ENCODE measurements around the gene TMEM135. TPM values are rescaled to one million over a fixed set of nuclear protein-coding genes. Genes with fewer than 3 reads are reported as not detected.
"Not testable (repeated sequence)": the region's sequence is repeated elsewhere in the genome, so short reads cannot be mapped to it uniquely, and the experiment has no call there.

The TMEM135 gene
- 10 to 100 TPM; 21.6 to 22.8 TPM for total RNA-seq

DNA sequence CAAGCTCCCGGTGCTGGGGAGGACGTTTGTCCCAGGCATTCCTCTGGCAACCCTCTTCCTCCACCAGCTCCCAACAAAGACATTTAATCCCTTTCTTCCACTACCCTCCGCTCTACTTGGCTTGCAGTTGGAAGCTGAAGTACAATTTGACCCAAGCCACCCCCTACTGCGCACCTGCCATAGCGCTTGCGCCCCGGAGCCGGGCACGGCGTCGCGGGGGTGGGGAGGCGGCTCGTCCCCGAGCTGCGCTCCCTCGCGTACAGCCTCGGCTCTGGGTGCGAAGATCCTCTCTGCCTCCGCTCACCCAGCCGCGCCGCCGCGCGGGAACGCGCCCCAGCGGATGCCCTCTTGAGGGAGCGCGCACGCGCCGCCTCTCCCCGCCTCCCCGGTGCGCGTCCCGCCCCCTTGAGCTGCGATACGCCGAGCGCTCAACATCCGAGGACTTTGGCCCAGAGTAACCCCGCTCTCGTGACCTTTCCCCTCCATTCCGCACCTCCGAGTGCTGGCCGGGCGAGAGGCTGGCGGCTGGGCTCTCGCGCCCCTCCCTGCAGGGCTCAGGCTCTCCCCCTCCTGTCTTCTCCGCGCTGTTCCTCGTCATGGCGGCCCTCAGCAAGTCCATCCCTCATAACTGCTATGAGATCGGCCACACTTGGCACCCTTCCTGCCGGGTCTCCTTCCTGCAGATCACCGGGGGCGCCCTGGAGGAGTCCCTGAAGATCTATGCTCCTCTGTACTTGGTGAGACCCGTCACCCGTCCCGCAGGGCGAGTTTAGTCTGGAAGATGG is at the start of gene TMEM135:
Gene TMEM135, plus strand, starts transcription at position 485 of the 785 bp plus-strand sequence. Its CDS starts 112 bp downstream, at position 597.
- POLR2A ChIA-PET = interaction anchor here (0.6 to 0.8 kb wide), 3 partner anchors 27 to 58 kb away, joined by 3 to 10 read pairs (median 7); no protein-coding TSS in a partner anchor
- CTCF ChIA-PET = no interaction called here

DNA sequence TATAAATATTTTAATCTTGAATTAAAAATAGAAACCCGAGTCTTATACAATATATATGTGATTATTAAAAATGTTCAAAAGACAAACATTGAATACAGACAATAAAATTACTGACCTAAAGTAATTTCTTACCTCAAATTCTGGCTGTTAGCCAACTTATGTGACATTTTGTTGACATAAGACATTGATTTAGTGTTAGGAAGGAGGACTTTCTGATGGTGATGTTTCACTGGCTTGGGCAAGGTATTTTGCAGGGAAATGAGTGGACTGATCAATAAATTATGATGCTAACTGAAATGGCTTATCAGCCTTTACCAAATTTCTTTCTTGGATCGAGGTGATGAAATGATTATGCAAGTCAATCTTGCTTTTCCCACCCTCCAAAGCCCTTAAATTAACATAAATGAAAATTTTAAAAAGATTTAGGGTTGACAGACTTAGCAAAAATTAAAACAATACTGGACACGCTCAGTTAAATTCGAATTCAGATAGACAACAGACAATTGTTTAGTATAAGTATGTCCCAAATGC is 49.3 kb upstream of the TMEM135 start:
- POLR2A ChIA-PET = no interaction called here
- CTCF ChIA-PET = no interaction called here

DNA sequence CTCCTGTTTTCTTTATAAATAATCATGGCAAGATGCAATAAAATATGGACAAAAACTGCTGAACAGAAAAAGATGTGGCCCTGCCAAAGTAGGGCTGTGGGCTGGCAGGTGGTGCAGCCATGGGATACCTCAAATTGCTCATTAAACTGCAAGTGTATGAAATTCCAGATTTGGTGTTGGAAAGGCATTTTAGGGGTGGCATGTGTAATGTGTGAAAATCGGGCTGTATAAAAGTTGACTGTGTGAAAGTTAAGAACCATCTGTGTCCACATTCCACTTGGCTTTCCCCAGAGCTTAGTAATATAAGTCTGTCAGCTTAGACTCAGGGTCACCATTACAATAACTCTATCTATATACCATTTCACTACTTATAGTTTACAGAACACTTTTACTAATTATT is 47.7 kb upstream of the TMEM135 start:
- ChIA-PET POLR2A (no interaction called here), CTCF (no interaction called here)

DNA sequence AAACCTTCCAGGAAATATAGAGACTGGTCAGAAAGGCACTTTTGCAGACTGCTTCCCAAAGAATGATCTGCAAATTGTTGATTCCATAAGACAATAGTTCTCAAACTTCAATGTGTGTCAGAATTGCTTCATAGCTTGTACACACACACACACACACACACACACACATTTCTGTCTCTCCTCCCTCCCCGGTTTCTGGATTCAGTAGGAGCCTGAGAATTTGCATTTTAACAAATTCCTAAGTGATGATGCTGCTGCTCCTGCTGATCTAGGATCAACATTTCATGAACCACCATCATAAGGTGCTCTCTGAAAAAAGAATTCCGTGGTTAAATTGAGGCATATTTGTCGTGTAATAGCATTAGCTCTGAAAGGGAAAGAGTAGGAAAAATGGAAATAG is 47.2 kb upstream of the TMEM135 start:
- POLR2A ChIA-PET = no interaction called here
- CTCF ChIA-PET = no interaction called here

DNA sequence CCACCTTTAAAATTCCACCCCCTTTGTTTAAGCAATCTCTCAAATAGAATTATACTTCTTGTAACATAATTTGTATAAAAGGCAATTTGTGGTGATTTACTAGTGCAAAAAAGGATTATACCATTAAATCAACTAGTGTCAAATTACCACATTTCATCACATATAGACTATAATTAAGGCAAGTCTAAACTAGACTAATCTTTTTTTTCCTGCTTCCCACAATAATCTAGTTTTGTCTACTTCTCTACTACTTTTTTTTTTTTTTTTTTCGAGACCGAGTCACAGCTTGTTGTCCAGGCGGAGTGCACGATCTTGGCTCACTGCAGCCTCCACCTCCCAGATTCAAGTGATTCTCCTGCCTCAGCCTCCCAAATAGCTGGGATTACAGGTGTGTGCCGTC is 46.4 kb upstream of the TMEM135 start:
- CTCF ChIA-PET = no interaction called here

DNA sequence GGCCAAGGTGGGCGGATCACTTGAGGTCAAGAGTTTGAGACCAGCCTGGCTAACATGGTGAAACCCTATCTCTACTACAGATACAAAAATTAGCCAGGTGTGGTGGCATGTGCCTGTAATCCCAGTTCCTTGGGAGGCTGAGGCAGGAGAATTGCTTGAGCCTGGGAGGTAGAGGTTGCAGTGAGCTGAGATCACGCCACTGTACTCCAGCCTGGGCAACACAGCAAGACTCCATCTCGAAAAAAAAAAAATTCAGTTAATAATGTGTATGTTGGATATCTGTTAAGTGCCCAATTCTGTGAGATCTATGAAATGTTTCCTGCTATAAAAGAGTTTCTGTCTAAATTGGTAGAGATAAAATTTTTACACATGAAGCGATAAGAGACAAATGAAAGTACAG is 45.4 kb upstream of the TMEM135 start:
- POLR2A ChIA-PET = not testable (repeated sequence)
- CTCF ChIA-PET = interaction anchor here (1.5 kb wide), 1 partner anchor 53 kb away, joined by 5 read pairs; no protein-coding TSS in a partner anchor

More for the DNA sequence above, 46.4 kb upstream of the TMEM135 start:
- POLR2A ChIA-PET = no interaction called here

DNA sequence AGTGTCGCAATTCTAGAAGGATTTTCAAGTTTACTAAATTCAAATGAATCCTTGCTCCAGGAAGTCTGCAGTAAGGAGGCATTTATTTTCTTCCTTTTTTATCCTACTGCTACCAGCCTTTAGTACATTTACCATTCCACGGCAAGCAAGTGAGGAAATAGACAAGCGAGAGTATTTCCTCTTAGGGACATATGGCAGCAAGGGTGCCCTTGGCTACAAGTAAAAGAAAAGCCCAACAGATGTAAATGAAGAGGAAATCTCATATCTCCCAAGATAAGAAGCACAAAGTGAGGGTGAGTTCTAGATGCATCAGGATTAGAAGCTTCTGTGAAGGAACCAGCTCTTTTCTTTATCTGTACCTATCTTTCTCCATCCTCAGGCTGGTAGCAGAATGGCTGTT is 44.7 kb upstream of the TMEM135 start:
- ChIA-PET POLR2A (no interaction called here), CTCF (interaction anchor here (1.5 kb wide), 1 partner anchor 54 kb away, joined by 5 read pairs; no protein-coding TSS in a partner anchor)

DNA sequence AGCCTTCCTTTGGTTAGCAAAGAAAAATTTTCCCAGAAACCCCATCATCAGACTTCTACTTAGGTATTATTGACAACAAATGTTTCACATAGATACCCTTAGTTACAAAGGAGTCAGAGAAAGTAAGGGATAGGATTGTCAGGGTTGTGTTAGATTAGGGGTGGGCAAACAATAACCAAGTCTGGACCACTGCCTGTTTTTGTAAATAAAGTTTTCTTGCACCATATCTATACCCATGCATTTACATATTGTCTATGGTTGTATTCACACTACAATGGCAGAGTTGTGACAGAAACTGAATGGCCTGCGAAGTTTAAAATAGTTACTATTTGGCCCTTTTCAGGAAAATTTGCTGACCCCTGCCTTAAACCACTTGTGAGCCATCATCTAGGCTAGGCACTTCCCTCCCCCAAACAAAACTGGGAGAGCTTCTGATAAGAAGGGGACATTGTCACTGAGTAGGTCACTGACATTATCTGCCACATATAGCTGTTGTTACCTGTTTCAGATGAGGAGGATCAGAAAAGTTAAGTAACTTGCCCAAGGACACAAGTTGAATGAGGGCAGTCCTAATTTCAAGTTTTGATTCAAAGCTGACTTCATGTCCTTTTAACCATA is 40.7 kb upstream of the TMEM135 start:
- ChIA-PET POLR2A (no interaction called here), CTCF (interaction anchor here (1.1 kb wide), 1 partner anchor 22 kb away, joined by 3 read pairs; no protein-coding TSS in a partner anchor)

DNA sequence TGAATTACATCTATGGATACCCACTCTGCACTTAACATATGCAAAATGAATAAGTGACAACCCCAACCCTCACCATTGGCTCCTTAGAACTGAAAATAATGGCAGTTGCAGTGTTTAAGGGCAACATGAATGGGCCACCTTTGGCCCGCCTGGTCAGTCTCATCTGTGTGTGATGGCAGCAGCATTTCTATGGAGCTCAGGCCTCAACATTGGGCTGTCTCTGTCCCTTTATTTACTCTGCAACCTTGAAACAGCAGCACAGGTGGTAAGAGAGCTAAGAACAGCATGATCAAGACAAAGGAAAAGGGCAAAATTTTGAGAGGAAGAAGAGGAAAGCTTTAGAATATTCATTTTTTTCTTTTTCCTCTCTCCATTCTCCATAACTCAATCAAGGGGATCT is 38.3 kb upstream of the TMEM135 start:
- ChIA-PET CTCF (no interaction called here), POLR2A (no interaction called here)

DNA sequence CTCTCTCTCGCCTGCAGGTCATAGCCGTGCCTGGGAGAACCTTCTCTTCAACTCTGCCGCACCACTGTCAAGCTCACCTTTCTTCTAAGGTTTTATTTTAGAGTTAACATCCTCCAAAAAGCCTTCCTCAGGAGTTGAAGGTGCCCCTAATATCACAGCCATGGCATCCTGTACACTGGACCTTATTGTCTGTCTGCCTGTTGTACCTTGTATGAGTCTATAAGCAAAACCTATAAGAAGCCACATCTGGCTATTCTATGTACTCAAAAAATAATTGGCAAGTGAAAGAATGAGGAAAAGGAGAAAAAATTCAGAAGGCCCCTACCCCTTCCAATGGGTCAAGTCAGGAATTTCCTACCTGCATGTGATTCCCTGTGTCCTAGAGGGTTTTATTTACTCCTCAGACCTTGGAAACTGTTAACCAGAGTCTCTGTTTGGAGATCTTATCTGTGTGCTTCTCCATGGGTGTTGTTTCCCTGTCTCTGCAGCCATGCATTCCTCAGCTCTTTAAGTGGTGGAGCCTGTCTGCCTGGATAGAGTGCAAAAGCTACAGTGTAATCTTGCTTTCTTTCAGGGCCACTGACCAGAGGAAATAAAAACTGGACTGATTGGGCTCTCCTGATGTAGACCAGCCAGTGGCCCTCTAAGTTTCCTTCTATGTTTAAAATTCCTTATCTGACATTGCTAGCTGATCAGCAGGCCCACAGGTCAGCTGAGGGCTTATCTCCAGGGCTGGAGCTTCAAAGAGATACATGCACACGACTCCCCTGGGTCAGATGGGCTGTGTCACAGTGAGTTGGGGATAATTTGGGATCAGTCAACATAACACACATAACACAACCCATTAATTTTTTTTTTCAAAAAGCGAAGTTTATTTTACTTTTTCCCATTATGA is 37.6 kb upstream of the TMEM135 start:
- ChIA-PET CTCF (no interaction called here), POLR2A (no interaction called here)

DNA sequence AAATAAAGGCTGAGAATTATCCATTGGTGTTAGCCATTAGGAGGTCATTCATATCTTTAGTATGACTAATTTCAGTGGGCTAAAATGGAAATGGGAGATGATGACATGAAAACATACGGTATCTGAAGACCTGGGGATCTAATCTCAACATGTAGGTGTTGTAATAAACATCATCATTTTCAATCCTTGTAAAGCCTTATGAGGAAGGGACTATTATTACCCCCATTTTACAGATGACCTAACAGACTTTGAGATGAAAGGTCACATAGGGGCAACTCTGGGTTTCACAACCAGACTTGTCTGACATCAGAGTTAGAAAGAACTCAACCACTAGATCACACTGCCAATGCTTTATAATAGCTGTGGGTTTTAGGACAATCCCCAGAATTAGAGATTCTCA is 34.8 kb upstream of the TMEM135 start:
- CTCF ChIA-PET = no interaction called here
- POLR2A ChIA-PET = interaction anchor here (0.5 kb wide), 1 partner anchor 35 kb away, joined by 10 read pairs; no protein-coding TSS in a partner anchor

DNA sequence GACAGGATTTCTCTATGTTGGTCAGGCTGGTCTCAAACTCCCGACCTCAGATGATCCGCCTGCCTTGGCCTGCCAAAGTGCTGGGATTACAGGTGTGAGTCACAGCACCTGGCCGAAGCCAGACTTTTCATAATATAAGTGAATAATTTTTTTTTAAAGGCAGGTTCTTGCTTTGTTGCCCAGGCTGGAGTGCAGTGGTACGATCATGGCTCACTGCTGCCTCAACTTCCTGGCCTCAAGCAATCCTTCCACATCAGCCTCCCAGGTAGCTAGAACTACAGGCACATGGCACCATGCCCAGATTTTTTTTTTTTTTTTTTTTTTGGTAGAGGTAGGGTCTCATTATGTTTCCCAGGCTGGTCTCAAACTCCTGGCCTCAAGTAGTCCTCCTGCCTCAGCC is 33.5 kb upstream of the TMEM135 start:
- CTCF ChIA-PET, POLR2A ChIA-PET: not testable (repeated sequence)

DNA sequence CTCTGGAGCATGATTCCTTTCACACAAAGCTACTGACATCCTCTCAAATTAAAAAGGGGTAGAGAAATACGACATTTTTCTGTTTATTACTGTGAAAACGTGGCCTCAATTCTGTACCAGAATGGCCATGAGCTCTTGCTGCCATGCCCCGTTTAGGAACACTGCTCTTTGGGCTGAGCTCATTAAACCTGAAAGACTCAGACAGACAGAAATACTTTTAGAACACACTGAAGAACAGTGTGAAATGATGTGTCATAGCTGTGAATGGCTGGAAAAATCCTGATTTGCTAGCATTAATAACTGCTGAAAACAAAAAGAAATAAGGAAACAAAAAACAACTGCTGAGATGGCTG is 32.2 kb upstream of the TMEM135 start:
- ChIA-PET POLR2A (no interaction called here), CTCF (no interaction called here)

DNA sequence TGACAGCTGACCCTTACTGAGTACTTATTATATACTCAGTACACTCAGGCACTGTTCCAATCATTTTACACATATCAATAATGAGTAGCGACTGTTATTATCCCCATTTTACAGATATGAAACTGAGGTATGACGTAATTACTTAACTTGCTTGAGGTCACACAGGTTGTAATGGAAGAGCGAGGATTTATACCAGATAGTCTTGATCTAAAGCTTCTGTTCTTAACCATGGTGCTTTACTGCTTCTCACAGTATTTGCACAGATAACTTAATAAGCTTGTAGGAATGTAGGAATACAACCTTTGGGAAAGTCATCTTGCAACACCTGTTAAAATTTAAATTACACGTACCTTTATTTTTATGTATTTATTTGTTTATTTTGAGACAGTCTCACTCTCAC is 31.7 kb upstream of the TMEM135 start:
- ChIA-PET CTCF (no interaction called here), POLR2A (no interaction called here)

DNA sequence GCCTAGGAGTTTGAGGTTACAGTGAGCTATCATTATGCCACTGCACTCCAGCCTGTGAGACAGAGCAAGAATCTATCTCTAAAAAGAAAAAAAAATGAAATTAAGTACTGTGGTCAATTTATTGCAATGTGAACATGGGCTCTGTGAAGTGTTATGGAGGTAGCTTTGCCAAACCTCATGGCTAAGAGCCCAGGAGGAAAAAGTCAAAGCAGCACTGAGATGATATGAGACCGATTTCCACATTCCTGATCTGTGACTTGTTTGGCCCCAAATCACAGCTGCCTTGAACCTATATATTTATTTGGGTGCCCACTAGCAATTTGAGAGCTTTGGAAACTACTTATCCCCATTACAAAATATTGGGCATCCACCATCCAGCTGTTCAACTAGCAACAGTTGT is 29.8 kb upstream of the TMEM135 start:
- ChIA-PET POLR2A (no interaction called here), CTCF (no interaction called here)

DNA sequence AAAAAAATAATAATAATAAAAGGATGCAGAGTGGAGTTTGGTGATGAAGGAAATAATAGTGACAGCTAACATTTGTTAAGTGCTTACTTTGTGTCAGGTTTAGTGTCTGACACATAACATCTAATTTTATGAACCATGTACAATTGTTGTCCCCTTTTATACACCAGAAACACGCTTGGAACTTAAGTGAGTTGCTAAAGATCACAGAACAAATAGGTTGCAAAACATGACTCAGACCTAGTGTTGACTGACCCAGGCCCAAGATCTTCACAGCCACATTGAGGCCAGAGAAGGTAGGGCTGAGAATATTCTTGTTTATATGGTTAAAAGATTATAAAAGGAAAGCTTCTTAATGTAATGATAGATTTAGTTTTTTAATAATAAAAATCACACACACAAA is 25.6 kb upstream of the TMEM135 start:
- ChIA-PET CTCF (no interaction called here), POLR2A (no interaction called here)

DNA sequence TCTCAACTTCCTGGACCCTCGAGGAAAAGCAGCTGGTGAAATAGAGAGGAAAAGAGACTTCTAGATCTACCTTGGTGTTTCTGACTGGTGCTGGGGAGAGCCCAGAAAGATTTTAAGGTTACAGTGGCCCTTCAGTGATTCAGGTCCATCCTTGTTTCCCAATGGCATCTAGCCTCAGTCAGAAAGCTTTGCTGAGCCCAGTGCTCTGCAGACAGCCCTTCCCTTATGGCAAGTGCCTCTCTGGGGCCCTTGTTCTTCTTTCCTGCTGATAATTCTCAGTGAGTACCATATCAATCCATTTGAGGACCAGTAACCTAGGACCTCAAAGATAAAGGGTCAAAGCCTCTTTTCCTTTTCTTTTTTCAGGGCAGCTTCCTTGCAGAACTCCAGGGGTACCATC is 25.1 kb upstream of the TMEM135 start:
- CTCF ChIA-PET = no interaction called here
- POLR2A ChIA-PET = interaction anchor here (0.6 kb wide), 1 partner anchor 89 kb away, joined by 5 read pairs; no protein-coding TSS in a partner anchor

DNA sequence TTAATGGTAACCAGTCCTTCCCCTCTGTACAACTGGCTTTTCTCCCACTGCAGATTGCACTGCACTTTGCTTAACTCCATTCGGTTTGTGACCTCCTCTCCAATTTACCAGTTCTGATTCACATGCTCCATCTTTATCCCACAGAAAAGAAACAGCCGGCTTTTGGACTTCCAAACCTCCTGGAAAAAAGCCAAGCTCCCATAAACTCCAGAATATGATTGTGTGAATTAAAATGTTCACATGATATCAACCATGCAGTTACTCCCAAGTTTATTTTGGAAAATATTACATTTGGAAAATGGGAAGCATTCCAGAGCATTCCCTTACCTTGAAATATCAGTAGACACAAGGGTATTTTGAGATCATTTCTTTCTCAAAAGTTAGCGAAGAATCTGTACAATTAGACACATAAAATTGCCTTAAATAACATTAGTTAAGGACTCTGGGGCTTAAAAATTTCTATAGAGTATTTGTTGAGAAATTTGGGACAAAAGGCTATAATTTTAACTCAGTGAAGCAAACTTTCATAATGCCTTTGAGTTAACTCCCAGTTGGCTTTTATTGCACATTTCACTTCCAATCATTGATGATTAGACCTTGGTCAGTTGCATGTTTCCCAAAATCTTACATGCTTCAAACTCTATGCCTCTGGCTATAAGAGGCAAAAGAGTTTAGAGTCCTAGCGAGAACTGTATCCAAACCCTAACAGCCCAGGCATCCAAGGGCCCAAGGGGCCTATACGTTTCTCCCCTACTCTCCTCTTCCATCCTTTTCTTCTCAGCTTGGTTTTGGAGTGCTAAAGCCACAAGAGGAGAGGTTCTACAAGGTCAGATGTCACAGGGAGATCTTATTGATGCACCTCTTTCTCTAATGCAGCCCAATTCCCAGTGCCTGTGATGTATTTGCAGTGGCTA is 23.6 kb upstream of the TMEM135 start:
- CTCF ChIA-PET = no interaction called here
- POLR2A ChIA-PET = no interaction called here

DNA sequence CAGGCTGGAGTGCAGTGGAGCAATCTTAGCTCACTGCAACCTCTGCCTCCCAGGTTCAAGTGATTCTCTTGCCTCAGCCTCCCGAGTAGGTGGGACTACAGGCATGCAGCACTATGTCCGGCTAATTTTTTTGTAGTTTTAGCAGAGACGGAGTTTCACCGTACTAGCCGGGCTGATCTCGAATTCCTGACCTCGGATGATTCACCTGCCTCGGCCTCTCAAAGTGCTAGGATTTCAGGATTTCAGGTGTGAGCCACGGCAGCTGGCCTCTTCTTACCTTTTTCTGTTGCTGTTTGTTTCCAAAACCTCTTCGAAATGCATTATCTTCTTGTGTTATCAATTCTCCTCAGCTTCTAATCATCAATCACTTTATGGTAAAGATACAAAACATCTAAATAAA is 22.1 kb upstream of the TMEM135 start:
- CTCF ChIA-PET = no interaction called here

More for the DNA sequence above, 22.1 kb upstream of the TMEM135 start:
- POLR2A ChIA-PET = no interaction called here

Measured in activated CD8-positive, alpha-beta memory T cell treated with anti-CD3 and anti-CD28 coated beads for 36 hours (primary cell).